HFF-Myc (cell line): ENCODE results near the gene MEGF10.

Experiments used
- DNase-seq: peaks from one replicate; pipeline ENCODE4 v3.0.0-alpha.2; 2011; ENCODE audit warnings: low read depth; ENCODE audit errors: extremely low read depth
- H3K4me3 ChIP-seq: replicated peaks from 2 replicates; pipeline ENCODE4 v1.5.1; 2011; ENCODE audit warnings: low read depth, mild to moderate bottlenecking, control low read depth, low read length
- TF ChIP-seq, protein P1 (sequence below): IDR thresholded peaks from 2 replicates; pipeline ENCODE4 v1.5.1; 2012; ENCODE audit warnings: mild to moderate bottlenecking, low read depth, low read length, control low read depth; ENCODE audit errors: missing control alignments

The MEGF10 gene

DNA sequence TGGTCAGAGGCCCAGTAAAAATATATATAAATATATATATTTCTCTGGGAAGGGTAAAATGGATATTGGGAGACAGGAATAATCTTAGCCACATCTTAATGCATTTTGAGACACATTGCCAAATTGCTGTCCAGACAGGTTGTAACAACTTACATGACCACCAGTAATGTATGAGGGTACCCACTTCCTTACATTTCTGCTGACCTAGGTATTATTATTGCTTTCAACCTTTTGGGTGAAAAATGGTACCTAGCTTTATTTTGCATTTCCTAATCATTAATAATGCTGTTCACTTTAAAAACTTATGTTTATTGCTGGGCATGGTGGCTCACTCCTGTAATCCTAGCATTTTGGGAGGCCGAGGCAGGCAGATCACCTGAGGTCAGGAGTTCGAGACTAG is 61.5 kb downstream of the MEGF10 start:
- H3K4me3 ChIP-seq, result no peak overlapping the region
- DNase-seq, result no peak
- TF ChIP-seq, protein P1, sequence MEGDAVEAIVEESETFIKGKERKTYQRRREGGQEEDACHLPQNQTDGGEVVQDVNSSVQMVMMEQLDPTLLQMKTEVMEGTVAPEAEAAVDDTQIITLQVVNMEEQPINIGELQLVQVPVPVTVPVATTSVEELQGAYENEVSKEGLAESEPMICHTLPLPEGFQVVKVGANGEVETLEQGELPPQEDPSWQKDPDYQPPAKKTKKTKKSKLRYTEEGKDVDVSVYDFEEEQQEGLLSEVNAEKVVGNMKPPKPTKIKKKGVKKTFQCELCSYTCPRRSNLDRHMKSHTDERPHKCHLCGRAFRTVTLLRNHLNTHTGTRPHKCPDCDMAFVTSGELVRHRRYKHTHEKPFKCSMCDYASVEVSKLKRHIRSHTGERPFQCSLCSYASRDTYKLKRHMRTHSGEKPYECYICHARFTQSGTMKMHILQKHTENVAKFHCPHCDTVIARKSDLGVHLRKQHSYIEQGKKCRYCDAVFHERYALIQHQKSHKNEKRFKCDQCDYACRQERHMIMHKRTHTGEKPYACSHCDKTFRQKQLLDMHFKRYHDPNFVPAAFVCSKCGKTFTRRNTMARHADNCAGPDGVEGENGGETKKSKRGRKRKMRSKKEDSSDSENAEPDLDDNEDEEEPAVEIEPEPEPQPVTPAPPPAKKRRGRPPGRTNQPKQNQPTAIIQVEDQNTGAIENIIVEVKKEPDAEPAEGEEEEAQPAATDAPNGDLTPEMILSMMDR, result no peak

DNA sequence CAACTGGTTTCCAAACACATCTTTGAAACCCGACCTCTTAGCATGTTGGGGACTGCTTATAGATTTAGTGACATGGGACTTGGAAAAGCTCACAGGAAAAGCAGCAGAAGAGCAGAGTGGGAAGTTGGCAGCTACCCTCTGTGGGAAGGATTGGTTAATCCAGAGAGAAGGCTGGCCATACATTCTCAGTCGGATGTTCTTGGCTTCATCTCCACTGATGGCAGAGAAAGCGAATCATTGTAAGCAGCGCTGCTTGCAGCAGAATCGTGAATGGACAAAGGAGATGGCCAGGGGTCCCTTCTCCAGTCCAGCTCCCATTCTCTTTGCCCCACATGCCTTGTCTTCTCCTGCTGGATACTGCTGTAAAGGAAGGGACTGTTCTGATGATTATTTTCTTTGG is 62.7 kb downstream of the MEGF10 start:
- no peak overlapping the region for H3K4me3 ChIP-seq
- TF ChIP-seq, protein P1, result no peak
- no peak for DNase-seq

DNA sequence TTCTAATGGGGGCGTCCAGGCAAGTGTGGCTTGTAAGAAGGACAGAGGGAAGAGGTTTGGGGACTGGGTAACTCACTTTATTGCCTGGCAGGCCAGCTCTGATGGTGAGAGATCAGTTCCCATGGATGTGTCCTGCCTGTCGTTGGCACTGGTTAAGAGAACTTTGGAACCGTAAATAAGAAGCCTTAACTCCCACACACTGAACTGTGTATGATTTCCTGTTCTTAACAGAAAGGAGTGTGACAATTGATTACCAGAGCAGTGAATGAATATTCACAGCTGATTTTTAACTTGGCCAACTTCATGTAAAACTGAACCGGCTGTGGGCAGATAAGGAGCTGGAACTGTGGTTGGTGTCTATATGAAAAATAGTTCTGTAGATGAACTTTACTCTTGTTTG is 63.2 kb downstream of the MEGF10 start:
- DNase-seq, result no peak

DNA sequence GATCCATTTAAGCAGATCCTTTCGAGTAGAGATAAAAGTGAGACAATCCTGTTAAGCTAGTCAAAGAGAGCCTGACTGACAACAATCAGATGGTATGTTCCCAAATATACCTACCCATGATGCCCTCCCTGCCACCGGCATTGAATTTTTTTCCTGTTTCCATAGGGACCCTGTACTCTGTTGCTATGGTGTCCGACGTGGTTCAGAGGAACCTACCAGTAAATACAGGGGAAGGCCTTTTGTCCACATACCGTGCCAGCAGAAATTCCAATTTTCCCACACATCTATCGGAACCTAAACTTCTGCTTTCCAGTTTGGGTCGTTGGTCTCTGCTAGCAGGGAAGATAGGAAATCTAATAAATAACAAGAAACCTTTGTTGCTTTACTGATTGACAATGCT is 64.7 kb downstream of the MEGF10 start:
- DNase-seq, result no peak
- TF ChIP-seq, protein P1, result no peak
- H3K4me3 ChIP-seq, result no peak overlapping the region

More for the DNA sequence above, 63.2 kb downstream of the MEGF10 start:
- TF ChIP-seq, protein P1, result no peak
- no peak overlapping the region for H3K4me3 ChIP-seq

DNA sequence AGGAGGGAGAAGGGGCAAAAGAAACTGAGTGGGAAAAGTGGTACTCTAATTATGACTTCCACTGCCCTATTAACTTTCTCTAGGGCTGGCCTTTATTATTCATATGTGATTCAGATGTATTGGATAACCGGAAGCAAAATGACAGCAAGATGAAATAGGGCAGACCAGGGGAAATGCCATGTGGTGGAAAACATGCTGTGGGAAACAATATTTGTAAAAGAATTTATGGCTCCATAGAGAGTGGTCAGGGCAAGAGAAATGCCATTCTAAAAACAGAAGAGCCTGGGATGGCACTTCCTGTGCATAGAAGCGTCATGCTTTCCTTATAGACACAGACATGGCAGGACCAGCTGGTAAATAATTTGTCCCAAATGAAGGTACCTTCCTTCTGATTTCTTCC is 67.7 kb downstream of the MEGF10 start:
- DNase-seq, result peak; percentile 31
- no peak overlapping the region for H3K4me3 ChIP-seq

DNA sequence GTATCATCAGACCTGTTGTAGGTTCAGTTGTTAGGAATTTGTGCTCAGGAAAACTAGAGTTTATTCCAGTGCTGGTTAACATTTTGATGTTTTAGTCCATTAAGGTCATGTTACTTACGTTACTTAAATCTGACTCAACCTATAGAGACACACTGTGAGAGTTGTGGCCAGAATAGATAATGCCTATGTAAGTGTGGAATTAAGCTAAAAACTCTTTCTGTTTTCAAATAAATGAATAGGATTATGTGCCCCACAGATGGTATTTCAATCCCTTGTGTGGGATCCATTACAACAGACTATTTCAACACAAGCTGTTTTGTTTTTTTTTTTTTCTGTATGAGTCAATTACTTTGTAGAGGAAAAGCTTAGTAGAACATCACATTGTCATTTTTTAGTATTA is 68.1 kb downstream of the MEGF10 start:
- no peak for DNase-seq
- TF ChIP-seq, protein P1, result no peak
- H3K4me3 ChIP-seq, result no peak overlapping the region

More for the DNA sequence above, 67.7 kb downstream of the MEGF10 start:
- TF ChIP-seq, protein P1, result no peak

DNA sequence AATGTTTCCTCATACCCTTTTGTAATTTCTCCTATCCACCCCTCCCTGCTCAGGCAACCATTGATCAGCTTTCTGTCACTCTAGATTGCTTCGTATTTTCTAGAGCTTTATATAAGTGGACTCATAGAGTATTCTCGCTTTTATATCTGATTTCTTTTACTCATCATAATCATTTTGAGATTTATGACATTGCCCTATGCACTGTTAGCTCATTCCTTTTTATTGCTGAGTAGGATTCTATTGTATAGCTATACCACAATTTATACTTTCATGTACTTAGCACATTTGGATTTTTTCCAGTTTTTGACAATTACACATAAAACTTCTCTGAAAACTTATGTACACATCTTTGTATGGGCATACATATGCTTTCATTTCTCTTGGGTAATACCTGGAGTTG is 68.9 kb downstream of the MEGF10 start:
- no peak for DNase-seq
- TF ChIP-seq, protein P1, result no peak
- no peak overlapping the region for H3K4me3 ChIP-seq
